ENCODE measurements around the gene SOSTDC1.
A peak's percentile ranks its signal among the peaks of the same experiment; 100 is the strongest.

The SOSTDC1 gene

GRCh38 chr7:16420649-16421332 is 44.7 kb downstream of the SOSTDC1 start (continued):
- TF ChIP-seq ZBTB11 (tag by site-specific recombination; conservative IDR thresholded peaks at IDR 0.05; ENCODE audit: low read depth): peak; percentile 29; the same call in 1 of the 2 replicates
- no peak for TF ChIP-seq ZSCAN5A (tag by site-specific recombination; IDR thresholded peaks at IDR 0.05)
- no peak for TF ChIP-seq ZNF157 (tag by site-specific recombination; IDR thresholded peaks at IDR 0.05)
- no peak for TF ChIP-seq PRDM2 (tag by site-specific recombination; IDR thresholded peaks at IDR 0.05; ENCODE audit: borderline replicate concordance)
- TF ChIP-seq ZNF677 (tag by site-specific recombination; IDR thresholded peaks at IDR 0.05): no peak
- peak; percentile 76 for TF ChIP-seq ZBTB26 (tag by site-specific recombination; optimal IDR thresholded peaks at IDR 0.05)
- TF ChIP-seq ZNF654 (tag by site-specific recombination; IDR thresholded peaks at IDR 0.05; ENCODE audit: low read depth): no peak
- peak; percentile 65; the same call in 1 of the 2 replicates for TF ChIP-seq PATZ1 (tag by site-specific recombination; IDR thresholded peaks at IDR 0.05)
- peak; percentile 41; the same call in 1 of the 2 replicates for TF ChIP-seq ZNF580 (tag by site-specific recombination; IDR thresholded peaks at IDR 0.05)
- TF ChIP-seq ZNF324 (tag by site-specific recombination; IDR thresholded peaks at IDR 0.05): 0 out of 2 replicates have a peak, but pooled peaks have one; percentile 44
- TF ChIP-seq GLIS2 (tag by site-specific recombination; IDR thresholded peaks at IDR 0.05): peak; percentile 70
- no peak; the same call in none of the 2 replicates for TF ChIP-seq CTCF (tag by site-specific recombination; IDR thresholded peaks at IDR 0.05)
- TF ChIP-seq KLF8 (tag by site-specific recombination; IDR thresholded peaks at IDR 0.05): peak; percentile 26; the same call in 1 of the 2 replicates
- TF ChIP-seq ZNF555 (tag by site-specific recombination; conservative IDR thresholded peaks at IDR 0.05): no peak
- TF ChIP-seq ZNF16 (tag by site-specific recombination; IDR thresholded peaks at IDR 0.05; ENCODE audit: low read depth): no peak
- TF ChIP-seq ZNF513 (tag by site-specific recombination; IDR thresholded peaks at IDR 0.05): no peak
- 0 out of 2 replicates have a peak, but pooled peaks have one; percentile 13 for TF ChIP-seq ZFP69B (tag by site-specific recombination; IDR thresholded peaks at IDR 0.05)
- no peak for TF ChIP-seq KLF9 (tag by site-specific recombination; IDR thresholded peaks at IDR 0.05; ENCODE audit: low read depth)
- TF ChIP-seq ZNF830 (tag by site-specific recombination; IDR thresholded peaks at IDR 0.05; ENCODE audit: low read depth): no peak
- 0 out of 2 replicates have a peak, but pooled peaks have one; percentile 37 for TF ChIP-seq SP7 (tag by site-specific recombination; IDR thresholded peaks at IDR 0.05)
